ENCODE measurements around the gene CIRBP.
"Not testable (repeated sequence)": the region's sequence is repeated elsewhere in the genome, so short reads cannot be mapped to it uniquely, and the experiment has no call there.

The CIRBP gene

GRCh38 chr19:1316466-1316865 is 47.3 kb downstream of the CIRBP start:
- POLR2A ChIA-PET, result no interaction called here

GRCh38 chr19:1317274-1318003 is 48.3 kb downstream of the CIRBP start:
- TF ChIP-seq CTCF (IDR thresholded peaks at IDR 0.05; ENCODE audit: insufficient read depth, low read length, missing control alignments), result no peak
- POLR2A ChIA-PET, result no interaction called here
- H3K4me3 ChIP-seq (ENCODE audit: low read depth, low read length), result no peak overlapping the region
- DNase-seq (ENCODE audit: low read depth, low spot score), result no peak
- CTCF ChIA-PET, result interaction anchor here (1.0 to 3.2 kb wide), 3 partner anchors 9 to 86 kb away, joined by 3 to 18 read pairs (median 12); no protein-coding TSS in a partner anchor

More at GRCh38 chr19:1316466-1316865, 47.3 kb downstream of the CIRBP start:
- TF ChIP-seq CTCF (IDR thresholded peaks at IDR 0.05; ENCODE audit: insufficient read depth, low read length, missing control alignments), result no peak
- DNase-seq (ENCODE audit: low read depth, low spot score), result no peak
- CTCF ChIA-PET, result interaction anchor here (0.6 to 3.2 kb wide), 10 partner anchors 8 to 121 kb away, joined by 3 to 18 read pairs (median 9); no protein-coding TSS in a partner anchor
- H3K4me3 ChIP-seq (ENCODE audit: low read depth, low read length), result no peak overlapping the region

- POLR2A ChIA-PET, result no interaction called here
- CTCF ChIA-PET, result no interaction called here
- no peak for DNase-seq (ENCODE audit: low read depth, low spot score)
- H3K4me3 ChIP-seq (ENCODE audit: low read depth, low read length), result no peak overlapping the region
- no peak for TF ChIP-seq CTCF (IDR thresholded peaks at IDR 0.05; ENCODE audit: insufficient read depth, low read length, missing control alignments)
Observed at GRCh38 chr19:1318678-1319471, 49.7 kb downstream of the CIRBP start.

GRCh38 chr19:1320282-1320650 is 51.1 kb downstream of the CIRBP start:
- DNase-seq (ENCODE audit: low read depth, low spot score); H3K4me3 ChIP-seq (ENCODE audit: low read depth, low read length); CTCF ChIA-PET; POLR2A ChIA-PET: not testable (repeated sequence)

- POLR2A ChIA-PET, result no interaction called here
Observed at GRCh38 chr19:1321539-1321938, 52.4 kb downstream of the CIRBP start.

More at GRCh38 chr19:1321539-1321938, 52.4 kb downstream of the CIRBP start:
- TF ChIP-seq CTCF (IDR thresholded peaks at IDR 0.05; ENCODE audit: insufficient read depth, low read length, missing control alignments), result no peak
- CTCF ChIA-PET, result no interaction called here
- no peak for DNase-seq (ENCODE audit: low read depth, low spot score)
- H3K4me3 ChIP-seq (ENCODE audit: low read depth, low read length), result no peak overlapping the region
